ENCODE data around the gene HMCES. TPM values are rescaled to one million over a fixed set of nuclear protein-coding genes. Genes with fewer than 3 reads are reported as not detected.

HMCES gene
- total and polyA plus RNA-seq, 4 donors: 13.7 to 18.2 (median 15.3) TPM

DNA sequence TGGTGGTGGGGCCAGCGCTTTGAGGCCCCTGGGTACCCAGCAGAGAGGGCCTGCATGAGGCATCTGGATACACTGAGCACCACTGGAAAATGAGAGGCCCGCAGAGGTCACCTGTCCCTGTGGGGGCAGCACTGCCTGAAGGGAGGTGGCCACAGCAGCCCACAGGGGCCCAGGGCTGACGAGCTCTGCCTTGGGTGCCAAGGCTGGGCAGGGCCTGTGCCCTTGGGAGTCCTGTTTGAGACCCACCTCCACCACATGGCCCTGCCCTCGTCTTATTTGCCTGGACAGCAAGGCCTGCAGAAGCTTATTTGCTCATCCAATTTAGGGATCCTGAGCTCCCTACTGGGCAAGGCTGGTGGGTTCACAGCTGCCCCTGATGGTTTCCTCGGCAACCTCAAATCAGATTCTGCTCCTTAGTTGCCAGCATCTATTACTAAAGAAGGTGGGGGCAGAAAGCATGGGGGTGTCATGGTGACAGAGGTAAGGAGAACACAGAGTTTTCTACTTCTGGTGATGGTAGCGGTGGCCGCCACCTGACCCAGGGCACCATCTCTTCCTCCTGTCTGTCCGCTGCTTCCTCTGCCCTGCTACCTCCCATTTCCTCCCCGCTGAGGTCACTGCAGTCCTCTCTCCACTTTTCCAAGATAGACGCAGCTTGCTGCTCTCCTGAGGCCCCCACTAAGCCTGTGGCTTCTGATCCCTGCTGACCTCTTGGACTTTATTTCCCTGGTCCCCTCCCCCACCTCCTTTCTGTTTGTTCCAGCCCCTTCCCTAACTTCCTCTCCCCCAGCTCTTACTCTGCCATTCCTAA lies 62.9 kb downstream of the HMCES start:
- peaks cover 0 to 12% (median 6%) of the 10 kb centered on the region in 4 donors for H3K4me1 ChIP-seq (ENCODE audit: control insufficient read depth in 4 of 4, insufficient read depth in 4 of 4, low read length in 3 of 4)
- TF ChIP-seq NR2F2 (IDR thresholded peaks at IDR 0.05) (peak; percentile 94), CTCF (IDR thresholded peaks at IDR 0.05; ENCODE audit: low read depth, low read length, missing input control) (no peak), ZBTB33 (IDR thresholded peaks at IDR 0.05) (no peak), JUND (IDR thresholded peaks at IDR 0.05) (no peak), HNF4A (conservative IDR thresholded peaks at IDR 0.05) (no peak), REST (IDR thresholded peaks at IDR 0.05) (no peak), HNF4G (IDR thresholded peaks at IDR 0.05) (no peak), SP1 (IDR thresholded peaks at IDR 0.05) (peak; percentile 15), FOXA2 (IDR thresholded peaks at IDR 0.05) (no peak), GABPA (IDR thresholded peaks at IDR 0.05 in 1 of 2, conservative IDR thresholded peaks at IDR 0.05 in 1 of 2) (no peak), TAF1 (conservative IDR thresholded peaks at IDR 0.05) (no peak), FOXA1 (IDR thresholded peaks at IDR 0.05) (no peak), ATF3 (IDR thresholded peaks at IDR 0.05) (no peak), EGR1 (IDR thresholded peaks at IDR 0.05; ENCODE audit: low read depth in 2 of 2) (no peak), RAD21 (IDR thresholded peaks at IDR 0.05) (no peak), RXRA (IDR thresholded peaks at IDR 0.05) (no peak)
- TF ChIP-seq, protein P1, sequence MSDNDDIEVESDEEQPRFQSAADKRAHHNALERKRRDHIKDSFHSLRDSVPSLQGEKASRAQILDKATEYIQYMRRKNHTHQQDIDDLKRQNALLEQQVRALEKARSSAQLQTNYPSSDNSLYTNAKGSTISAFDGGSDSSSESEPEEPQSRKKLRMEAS (IDR thresholded peaks at IDR 0.05): no peak
- no peak overlapping the region for H3K27ac ChIP-seq (ENCODE audit: low read depth in 1 of 2, low read length in 2 of 2)
- DNase-seq (ENCODE audit: low spot score): no peak
- H3K9me3 ChIP-seq (ENCODE audit: control insufficient read depth in 4 of 4, low read length in 3 of 4): no peaks in the 10 kb centered on the region
- no peaks in the 10 kb centered on the region for H3K36me3 ChIP-seq (ENCODE audit: control insufficient read depth in 4 of 4, insufficient read depth in 3 of 4, low read depth in 1 of 4, low read length in 3 of 4)
- no peak overlapping the region for H3K9ac ChIP-seq (ENCODE audit: low read depth in 1 of 2, low read length in 2 of 2)
- H3K4me3 ChIP-seq (ENCODE audit: low read depth in 1 of 3, low read length in 3 of 3): no peak overlapping the region
- no peaks in the 10 kb centered on the region for H3K27me3 ChIP-seq (ENCODE audit: control insufficient read depth in 4 of 4, insufficient read depth in 4 of 4, low read length in 3 of 4)
- WGBS: 86% methylated on average over 10 of the region's 10 CpGs
